Tibial nerve (tissue), 4 donors: ENCODE measurements around the gene PAK1. TPM values are rescaled to one million over a fixed set of nuclear protein-coding genes. Genes with fewer than 3 reads are reported as not detected.

ENCODE experiments used
- DNase-seq, 2 donors: peaks; one replicate each; pipeline ENCODE4 v3.0.0-alpha.2; 2019; ENCODE audit warnings: low spot score in 2 of 2
- H3K27ac ChIP-seq, 4 donors: fragments of 200-600 bp; sonication (generic) in 3 of 4; one replicate each; pipeline ENCODE4 v1.5.1; 2017 to 2019; ENCODE audit warnings: mild to moderate bottlenecking in 1 of 4
- H3K27me3 ChIP-seq, 2 donors: fragments of 200-600 bp; sonication (generic) in 1 of 2; one replicate each; pipeline versions ENCODE4 v1.5.1 to v1.6.0; 2017 to 2019
- H3K36me3 ChIP-seq, 3 donors: fragments of 200-600 bp; sonication (generic); one replicate each; pipeline ENCODE4 v1.5.1; 2018 to 2019
- H3K4me1 ChIP-seq, 4 donors: fragments of 200-600 bp; sonication (generic) in 3 of 4; one replicate each; pipeline ENCODE4 v1.5.1; 2017 to 2019
- H3K4me3 ChIP-seq, 4 donors: fragments of 200-600 bp; sonication (generic) in 3 of 4; one replicate each; pipeline ENCODE4 v1.5.1; 2017 to 2019; ENCODE audit warnings: mild to moderate bottlenecking in 1 of 4, moderate library complexity in 1 of 4
- H3K9me3 ChIP-seq, 4 donors: fragments of 200-600 bp; sonication (generic) in 3 of 4; one replicate each; pipeline ENCODE4 v1.5.1; 2017 to 2019
- EP300 ChIP-seq, 2 donors: sonication (generic); formaldehyde crosslinking; IDR thresholded peaks; one replicate each; pipeline ENCODE4 v1.6.1; 2017; ENCODE audit warnings: antibody characterized with exemption in 2 of 2, mild to moderate bottlenecking in 1 of 2
- POLR2A ChIP-seq, 2 donors: fragments of 450-650 bp; IDR thresholded peaks; one replicate each; pipeline ENCODE4 v1.6.1; 2017; ENCODE audit warnings: antibody characterized with exemption in 2 of 2, mild to moderate bottlenecking in 2 of 2, moderate library complexity in 2 of 2
- WGBS, 2 donors: methylation state at CpG; one replicate each; pipeline ENCODE4 v1.1.5; 2018; 5-methylcytosine and 5-hydroxymethylcytosine counted together
- total RNA-seq, 4 donors: library from RNA; depleted of rRNA; stranded (reverse); fragments of >200 nt; gene quantifications; one replicate each; pipeline ENCODE4 v1.1.0, GENCODE V29; 2016
- TF ChIP-seq, protein P1 (sequence below), 5 experiments: fragments of 200-600 bp in 3 of 5; fragments of 450-650 bp in 2 of 5; sonication (generic) in 3 of 5; IDR thresholded peaks; one replicate each; pipeline ENCODE4 v1.5.1; 2016 to 2019; ENCODE audit warnings: antibody characterized with exemption in 5 of 5, mild to moderate bottlenecking in 3 of 5, moderate library complexity in 2 of 5

Gene PAK1
- total RNA-seq, 4 donors from 2014 or later: 13.9 to 28.5 (median 25.4) TPM

DNA sequence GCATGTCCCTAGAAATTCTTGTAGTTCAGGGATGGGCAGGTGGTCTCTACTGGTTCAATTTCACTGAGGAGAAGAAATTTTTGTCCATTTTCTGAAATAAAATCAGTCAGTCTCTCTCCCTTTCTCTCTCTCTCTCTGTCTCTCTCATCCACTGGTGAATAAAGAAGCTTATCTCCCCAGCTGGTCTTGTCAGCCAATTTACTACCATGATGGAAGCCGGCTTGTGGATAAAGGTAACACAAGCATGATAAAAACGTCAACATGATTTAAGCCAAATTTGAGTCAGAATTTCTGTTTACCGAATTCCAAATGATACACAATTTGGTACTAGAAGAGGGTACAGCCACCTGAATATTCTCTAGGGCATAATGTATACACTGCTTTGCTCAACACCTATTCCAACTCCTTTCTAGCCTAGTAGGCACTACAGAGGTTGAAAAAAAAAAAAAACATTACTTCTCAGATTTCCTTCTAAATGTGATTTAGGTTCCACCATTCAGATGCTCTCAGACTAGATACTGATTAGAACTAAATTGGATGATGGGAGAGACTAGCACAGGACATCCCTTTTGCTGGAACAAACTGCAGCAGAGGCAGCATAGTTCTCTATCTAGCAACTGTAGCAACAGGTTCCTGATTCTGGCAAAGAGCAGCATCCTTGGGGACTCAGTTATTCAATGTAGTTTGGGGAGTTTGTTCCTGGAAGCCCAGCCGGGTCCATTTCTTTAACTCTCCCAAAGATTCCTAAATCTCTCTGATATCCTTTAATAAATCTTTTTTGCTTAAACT, 18.8 kb downstream of the PAK1 start:
- H3K27me3 ChIP-seq: no peaks in the 10 kb centered on the region
- no peaks in the 10 kb centered on the region for H3K36me3 ChIP-seq
- DNase-seq: no peak
- H3K4me1 ChIP-seq: no peaks in the 10 kb centered on the region
- TF ChIP-seq EP300 (IDR thresholded peaks at IDR 0.05): no peak
- TF ChIP-seq POLR2A (IDR thresholded peaks at IDR 0.05): no peak
- TF ChIP-seq, protein P1, sequence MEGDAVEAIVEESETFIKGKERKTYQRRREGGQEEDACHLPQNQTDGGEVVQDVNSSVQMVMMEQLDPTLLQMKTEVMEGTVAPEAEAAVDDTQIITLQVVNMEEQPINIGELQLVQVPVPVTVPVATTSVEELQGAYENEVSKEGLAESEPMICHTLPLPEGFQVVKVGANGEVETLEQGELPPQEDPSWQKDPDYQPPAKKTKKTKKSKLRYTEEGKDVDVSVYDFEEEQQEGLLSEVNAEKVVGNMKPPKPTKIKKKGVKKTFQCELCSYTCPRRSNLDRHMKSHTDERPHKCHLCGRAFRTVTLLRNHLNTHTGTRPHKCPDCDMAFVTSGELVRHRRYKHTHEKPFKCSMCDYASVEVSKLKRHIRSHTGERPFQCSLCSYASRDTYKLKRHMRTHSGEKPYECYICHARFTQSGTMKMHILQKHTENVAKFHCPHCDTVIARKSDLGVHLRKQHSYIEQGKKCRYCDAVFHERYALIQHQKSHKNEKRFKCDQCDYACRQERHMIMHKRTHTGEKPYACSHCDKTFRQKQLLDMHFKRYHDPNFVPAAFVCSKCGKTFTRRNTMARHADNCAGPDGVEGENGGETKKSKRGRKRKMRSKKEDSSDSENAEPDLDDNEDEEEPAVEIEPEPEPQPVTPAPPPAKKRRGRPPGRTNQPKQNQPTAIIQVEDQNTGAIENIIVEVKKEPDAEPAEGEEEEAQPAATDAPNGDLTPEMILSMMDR (IDR thresholded peaks at IDR 0.05): no peak
- H3K4me3 ChIP-seq: no peak overlapping the region
- no peak overlapping the region for H3K27ac ChIP-seq
- WGBS, 2 donors: 61 to 78% methylated on average over 4 of the region's 4 CpGs
- H3K9me3 ChIP-seq: no peaks in the 10 kb centered on the region

DNA sequence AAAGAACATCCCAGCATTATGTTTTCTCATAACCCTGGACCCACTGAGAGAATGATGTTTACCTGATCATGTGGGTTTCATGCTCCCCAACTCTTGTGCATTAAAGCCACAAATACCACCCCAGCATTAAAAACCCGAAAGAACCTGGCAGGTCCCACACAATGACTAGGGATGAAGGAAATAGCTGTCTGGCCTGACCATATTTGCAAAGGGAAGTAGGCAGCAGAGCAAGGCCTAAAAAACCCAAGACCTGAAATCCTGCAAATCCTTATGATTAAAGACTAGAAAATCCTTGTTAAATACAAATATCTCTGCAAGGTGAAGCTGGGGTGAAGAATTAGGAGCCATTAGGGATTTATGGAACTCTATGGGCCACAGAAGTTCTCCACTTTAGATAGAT, 23.7 kb downstream of the PAK1 start:
- Histone ChIP-seq H3K4me1 (no peaks in the 10 kb centered on the region), H3K9me3 (no peaks in the 10 kb centered on the region), H3K27me3 (no peaks in the 10 kb centered on the region), H3K27ac (no peak overlapping the region), H3K4me3 (no peak overlapping the region), H3K36me3 (no peaks in the 10 kb centered on the region)
- DNase-seq: no peak
- TF ChIP-seq EP300 (IDR thresholded peaks at IDR 0.05) (no peak), POLR2A (IDR thresholded peaks at IDR 0.05) (no peak)
- TF ChIP-seq, protein P1 (IDR thresholded peaks at IDR 0.05): no peak
- 81 to 86% methylated on average over 1 of the region's 1 CpG for WGBS, 2 donors

GRCh38 chr11:77449784-77450183, 24.1 kb downstream of the PAK1 start:
- Histone ChIP-seq H3K9me3 (no peaks in the 10 kb centered on the region), H3K36me3 (no peaks in the 10 kb centered on the region), H3K4me3 (no peak overlapping the region), H3K27ac (no peak overlapping the region), H3K4me1 (no peaks in the 10 kb centered on the region), H3K27me3 (no peaks in the 10 kb centered on the region)
- TF ChIP-seq EP300 (IDR thresholded peaks at IDR 0.05) (no peak), POLR2A (IDR thresholded peaks at IDR 0.05) (no peak)
- TF ChIP-seq, protein P1 (IDR thresholded peaks at IDR 0.05): no peak
- DNase-seq: no peak
- 92 to 97% methylated on average over 1 of the region's 1 CpG for WGBS, 2 donors

- DNase-seq: no peak
- no peaks in the 10 kb centered on the region for H3K9me3 ChIP-seq
- TF ChIP-seq, protein P1 (IDR thresholded peaks at IDR 0.05): no peak
- no peak for TF ChIP-seq POLR2A (IDR thresholded peaks at IDR 0.05)
- no peak for TF ChIP-seq EP300 (IDR thresholded peaks at IDR 0.05)
- WGBS, 2 donors: 58 to 60% methylated on average over 5 of the region's 5 CpGs
- no peaks in the 10 kb centered on the region for H3K4me1 ChIP-seq
- H3K36me3 ChIP-seq: no peaks in the 10 kb centered on the region
- no peak overlapping the region for H3K4me3 ChIP-seq
- H3K27ac ChIP-seq: no peak overlapping the region
- H3K27me3 ChIP-seq: no peaks in the 10 kb centered on the region
Observed at GRCh38 chr11:77449060-77449521, 24.8 kb downstream of the PAK1 start.

DNA sequence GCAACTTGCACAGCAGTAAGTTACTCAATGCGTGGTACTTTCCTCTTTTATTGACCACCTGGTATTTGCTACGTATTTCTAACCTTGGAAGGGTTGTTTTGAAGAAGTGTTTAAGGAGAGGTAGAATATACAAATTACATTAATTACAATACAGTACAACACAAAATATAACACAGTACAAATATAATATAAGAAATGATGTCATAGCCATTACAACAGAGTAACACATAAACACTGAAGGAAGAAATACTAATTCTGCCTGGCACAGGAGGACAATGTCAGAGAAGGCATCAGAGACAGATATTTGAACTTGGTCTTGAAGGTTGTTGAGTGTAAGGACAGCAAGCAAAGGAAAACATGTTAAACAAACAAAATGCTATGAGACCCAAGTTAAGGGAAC, 25.6 kb downstream of the PAK1 start:
- H3K9me3 ChIP-seq: no peaks in the 10 kb centered on the region
- no peak overlapping the region for H3K4me3 ChIP-seq
- WGBS, 2 donors: 87 to 92% methylated on average over 2 of the region's 2 CpGs
- DNase-seq: no peak
- H3K27ac ChIP-seq: no peak overlapping the region
- no peaks in the 10 kb centered on the region for H3K36me3 ChIP-seq
- TF ChIP-seq, protein P1 (IDR thresholded peaks at IDR 0.05): no peak
- no peak for TF ChIP-seq EP300 (IDR thresholded peaks at IDR 0.05)
- no peak for TF ChIP-seq POLR2A (IDR thresholded peaks at IDR 0.05)
- no peaks in the 10 kb centered on the region for H3K27me3 ChIP-seq
- no peaks in the 10 kb centered on the region for H3K4me1 ChIP-seq
